SU-DHL-6 (cell line): Measurements from ENCODE around the gene IL20RA.

Experiments
- H2AFZ ChIP-seq: fragments of 200-600 bp; sonication (generic); 2 replicates; pipeline ENCODE4 v1.6.1; 2014; ENCODE audit warnings: low read depth, mild to moderate bottlenecking, moderate library complexity, mixed read lengths, antibody characterized with exemption, low read length; ENCODE audit not compliant: severe bottlenecking
- H3F3A ChIP-seq: fragments of 200-600 bp; shearing (Covaris generic); 2 replicates; pipeline ENCODE4 v1.6.0; 2016; ENCODE audit warnings: antibody characterized with exemption, mild to moderate bottlenecking; ENCODE audit not compliant: insufficient read depth
- H3K27ac ChIP-seq: fragments of 200-600 bp; sonication (generic); 2 replicates; pipeline ENCODE4 v1.5.1; 2016; ENCODE audit warnings: low read depth, mild to moderate bottlenecking, low read length, moderate library complexity, mixed read lengths
- H3K27me3 ChIP-seq: fragments of 200-600 bp; sonication (generic), shearing (Covaris generic); 2 replicates; pipeline ENCODE4 v1.6.0; 2014; ENCODE audit warnings: mild to moderate bottlenecking, low read length
- H3K36me3 ChIP-seq: fragments of 200-600 bp; sonication (generic); 2 replicates; pipeline ENCODE4 v1.6.1; 2014; ENCODE audit warnings: mild to moderate bottlenecking, low read length, mixed read lengths
- H3K4me2 ChIP-seq: fragments of 300-600, 200-600 bp; shearing (Covaris generic), sonication (generic); 2 replicates; pipeline ENCODE4 v1.6.0; 2014; ENCODE audit warnings: low read length, low read depth, mild to moderate bottlenecking; ENCODE audit not compliant: poor library complexity, severe bottlenecking
- H3K4me3 ChIP-seq: fragments of 200-600 bp; sonication (generic); 2 replicates; pipeline ENCODE4 v1.5.1; 2014; ENCODE audit warnings: antibody characterized with exemption, low read length, mild to moderate bottlenecking, mixed read lengths; ENCODE audit not compliant: insufficient read depth, poor library complexity, severe bottlenecking
- H3K79me2 ChIP-seq: fragments of 200-600 bp; sonication (generic); 2 replicates; pipeline ENCODE4 v1.6.1; 2014; ENCODE audit warnings: mild to moderate bottlenecking, low read length, moderate library complexity; ENCODE audit not compliant: insufficient read depth
- H3K9ac ChIP-seq: fragments of 200-600 bp; sonication (generic); 2 replicates; pipeline ENCODE4 v1.7.0; 2014; ENCODE audit warnings: mild to moderate bottlenecking, low read length
- H3K9me2 ChIP-seq: fragments of 200-600 bp; sonication (generic); replicated peaks from 2 replicates; pipeline ENCODE4 v1.6.1; 2014; ENCODE audit warnings: low read length; ENCODE audit not compliant: insufficient read depth
- H3K9me3 ChIP-seq: fragments of 200-600 bp; sonication (generic); 2 replicates; pipeline ENCODE4 v1.6.1; 2014; ENCODE audit warnings: low read length, mixed read lengths; ENCODE audit not compliant: insufficient read depth
- H4K20me1 ChIP-seq: fragments of 200-600 bp; sonication (generic); 2 replicates; pipeline ENCODE4 v1.6.1; 2014; ENCODE audit warnings: low read depth, mild to moderate bottlenecking, antibody characterized with exemption, low read length, moderate library complexity, mixed read lengths
- CTCF ChIP-seq: fragments of 200-600 bp; sonication (generic); IDR thresholded peaks from one replicate; pipeline ENCODE4 v1.5.1; 2017; ENCODE audit warnings: antibody characterized with exemption, mild to moderate bottlenecking, low read length, moderate library complexity; ENCODE audit not compliant: insufficient read depth, poor library complexity, severe bottlenecking
- EZH2phosphoT487 ChIP-seq: fragments of 200-600 bp; sonication (generic), shearing (Covaris generic); conservative IDR thresholded peaks from 2 replicates; pipeline ENCODE4 v1.6.1; 2018; ENCODE audit warnings: mild to moderate bottlenecking, antibody characterized with exemption, low read length, moderate library complexity, mixed read lengths

Gene IL20RA

GRCh38 chr6:136995521-136995920 is 49.2 kb downstream of the IL20RA start:
- no peaks in the 10 kb centered on the region for H3K27me3 ChIP-seq
- no peak overlapping the region for H3K4me2 ChIP-seq
- H3K36me3 ChIP-seq, result no peaks in the 10 kb centered on the region
- H3K9me2 ChIP-seq, result no peaks in the 10 kb centered on the region
- no peak overlapping the region for H3K4me3 ChIP-seq
- no peak overlapping the region for H3K27ac ChIP-seq
- H2AFZ ChIP-seq, result no peak overlapping the region
- no peak for TF ChIP-seq EZH2phosphoT487
- TF ChIP-seq CTCF, result no peak
- H3K79me2 ChIP-seq, result no peaks in the 10 kb centered on the region
- no peaks in the 10 kb centered on the region for H3K9me3 ChIP-seq
- no peak overlapping the region for H3K9ac ChIP-seq
- no peaks in the 10 kb centered on the region for H4K20me1 ChIP-seq
- H3F3A ChIP-seq, result no peaks in the 10 kb centered on the region

GRCh38 chr6:136994782-136995181 is 50.0 kb downstream of the IL20RA start:
- Histone ChIP-seq H3K9me2 (no peaks in the 10 kb centered on the region), H2AFZ (no peak overlapping the region), H3K4me2 (no peak overlapping the region), H3K9ac (no peak overlapping the region), H3K27me3 (no peaks in the 10 kb centered on the region), H3K9me3 (no peaks in the 10 kb centered on the region), H3F3A (no peaks in the 10 kb centered on the region), H4K20me1 (no peaks in the 10 kb centered on the region), H3K4me3 (no peak overlapping the region), H3K27ac (no peak overlapping the region), H3K79me2 (no peaks in the 10 kb centered on the region), H3K36me3 (no peaks in the 10 kb centered on the region)
- TF ChIP-seq CTCF, result no peak
- TF ChIP-seq EZH2phosphoT487, result no peak

GRCh38 chr6:136992113-136992512 is 52.7 kb downstream of the IL20RA start:
- no peak overlapping the region for H3K4me3 ChIP-seq
- H3K9me3 ChIP-seq, result no peaks in the 10 kb centered on the region
- no peaks in the 10 kb centered on the region for H3F3A ChIP-seq
- H4K20me1 ChIP-seq, result no peaks in the 10 kb centered on the region
- H3K27me3 ChIP-seq, result no peaks in the 10 kb centered on the region
- H3K79me2 ChIP-seq, result no peaks in the 10 kb centered on the region
- no peak for TF ChIP-seq CTCF
- no peak for TF ChIP-seq EZH2phosphoT487
- H2AFZ ChIP-seq, result no peak overlapping the region
- no peak overlapping the region for H3K9ac ChIP-seq
- H3K9me2 ChIP-seq, result no peaks in the 10 kb centered on the region
- no peak overlapping the region for H3K27ac ChIP-seq
- H3K36me3 ChIP-seq, result no peaks in the 10 kb centered on the region
- H3K4me2 ChIP-seq, result no peak overlapping the region
